Ectodermal cell (in vitro differentiated cells): ENCODE results near the gene FAM9B.
"Not testable (repeated sequence)": the region's sequence is repeated elsewhere in the genome, so short reads cannot be mapped to it uniquely, and the experiment has no call there.

Source experiments
- H3K27ac ChIP-seq: 2 replicates; pipeline ENCODE4 v1.7.0; 2013; ENCODE audit warnings: mild to moderate bottlenecking, low read depth, low read length; ENCODE audit not compliant: insufficient read depth, poor library complexity, severe bottlenecking
- H3K27me3 ChIP-seq: 2 replicates; pipeline ENCODE4 v1.7.0; 2013; ENCODE audit warnings: mild to moderate bottlenecking, low read length; ENCODE audit not compliant: insufficient read depth, control insufficient read depth, poor library complexity, severe bottlenecking
- H3K36me3 ChIP-seq: one replicate; pipeline ENCODE4 v1.7.0; 2013; ENCODE audit warnings: low read length; ENCODE audit not compliant: control insufficient read depth, insufficient read depth
- H3K4me1 ChIP-seq: one replicate; pipeline ENCODE4 v1.7.0; 2013; ENCODE audit warnings: low read length; ENCODE audit not compliant: control insufficient read depth, insufficient read depth
- H3K4me3 ChIP-seq: 2 replicates; pipeline ENCODE4 v1.7.0; 2013; ENCODE audit warnings: low read depth, low read length, control low read depth; ENCODE audit not compliant: insufficient read depth
- H3K9me3 ChIP-seq: 2 replicates; pipeline ENCODE4 v1.7.0; 2013; ENCODE audit warnings: mild to moderate bottlenecking, low read length, moderate library complexity; ENCODE audit not compliant: control insufficient read depth
- WGBS, 2 experiments: methylation state at CpG; one replicate each; pipeline ENCODE4 v1.1.7; 2013; ENCODE audit warnings: missing lambda C conversion rate in 2 of 2; 5-methylcytosine and 5-hydroxymethylcytosine counted together

Gene FAM9B

DNA sequence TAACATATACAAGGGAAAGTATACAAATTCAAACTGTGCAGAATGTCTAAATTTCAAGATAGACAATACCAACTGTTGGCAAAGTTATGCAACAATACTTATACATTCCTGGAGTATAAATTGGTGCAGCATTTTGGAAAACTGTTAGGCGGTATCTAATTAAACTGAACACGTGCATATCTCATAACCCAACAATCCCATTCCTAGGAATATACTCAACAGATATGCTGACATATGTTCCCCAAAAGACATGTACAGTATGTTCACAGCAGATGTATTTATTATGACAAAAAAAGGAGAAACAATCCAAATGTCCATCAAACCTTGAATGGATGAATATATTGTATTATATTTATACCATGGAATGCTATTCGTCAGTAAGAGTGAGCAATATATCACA lies 16.4 kb upstream of the FAM9B start:
- H3K4me1 ChIP-seq: no peaks in the 10 kb centered on the region
- H3K36me3 ChIP-seq: no peaks in the 10 kb centered on the region
- 95% methylated on average over 2 of the region's 3 CpGs; no CpG with 5 or more reads in 1 of the 2 experiments for WGBS, 2 experiments
- H3K27me3 ChIP-seq: no peaks in the 10 kb centered on the region
- no peak overlapping the region for H3K4me3 ChIP-seq
- H3K9me3 ChIP-seq: no peaks in the 10 kb centered on the region
- H3K27ac ChIP-seq: no peak overlapping the region

DNA sequence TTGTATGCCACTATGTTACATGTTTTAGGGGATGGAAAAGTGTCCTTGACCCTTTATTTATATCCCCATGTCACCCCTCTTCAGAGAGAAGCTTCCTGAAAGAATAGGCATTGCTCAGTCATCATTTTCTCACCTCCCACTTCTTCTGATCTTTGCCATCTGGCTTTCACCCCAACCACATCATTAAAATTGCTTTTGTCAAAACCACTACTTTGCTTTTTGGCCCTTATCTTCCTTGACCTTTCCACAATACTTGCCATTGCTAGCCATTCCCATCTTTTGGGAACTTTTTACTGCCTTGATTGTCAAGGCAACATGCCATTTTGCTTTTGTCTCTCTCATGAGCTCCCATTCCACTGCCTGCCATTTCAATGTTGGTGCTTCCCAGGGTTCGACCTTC lies 14.9 kb upstream of the FAM9B start:
- WGBS, 2 experiments: 89 to 91% methylated on average over 1 of the region's 1 CpG

DNA sequence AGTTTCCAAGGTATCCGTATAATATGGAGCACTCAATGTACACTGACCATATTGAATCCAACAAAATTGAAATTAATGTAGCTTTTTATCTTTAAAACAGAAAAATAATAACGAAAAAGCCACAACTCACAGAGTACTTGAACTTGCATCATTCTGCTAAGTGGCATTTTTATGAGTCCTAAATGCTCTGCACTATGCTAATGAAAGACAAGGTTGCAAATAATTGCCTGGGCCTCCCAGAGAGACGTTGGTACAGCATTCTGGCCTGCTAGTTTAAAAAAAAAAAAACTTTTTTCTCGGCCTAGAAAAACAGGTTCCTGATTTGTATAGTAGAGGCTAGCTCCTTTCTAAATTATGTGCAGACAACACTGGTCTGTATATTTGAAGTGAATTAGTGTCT lies 4.3 kb upstream of the FAM9B start:
- Histone ChIP-seq H3K27me3 (no peaks in the 10 kb centered on the region), H3K4me3 (no peak overlapping the region), H3K27ac (no peak overlapping the region), H3K4me1 (no peaks in the 10 kb centered on the region), H3K9me3 (no peaks in the 10 kb centered on the region), H3K36me3 (no peaks in the 10 kb centered on the region)
- 97 to 100% methylated on average over 3 of the region's 4 CpGs for WGBS, 2 experiments

More for the DNA sequence above, 14.9 kb upstream of the FAM9B start:
- Histone ChIP-seq H3K9me3 (no peaks in the 10 kb centered on the region), H3K4me3 (no peak overlapping the region), H3K36me3 (no peaks in the 10 kb centered on the region), H3K27ac (no peak overlapping the region), H3K27me3 (no peaks in the 10 kb centered on the region), H3K4me1 (no peaks in the 10 kb centered on the region)

DNA sequence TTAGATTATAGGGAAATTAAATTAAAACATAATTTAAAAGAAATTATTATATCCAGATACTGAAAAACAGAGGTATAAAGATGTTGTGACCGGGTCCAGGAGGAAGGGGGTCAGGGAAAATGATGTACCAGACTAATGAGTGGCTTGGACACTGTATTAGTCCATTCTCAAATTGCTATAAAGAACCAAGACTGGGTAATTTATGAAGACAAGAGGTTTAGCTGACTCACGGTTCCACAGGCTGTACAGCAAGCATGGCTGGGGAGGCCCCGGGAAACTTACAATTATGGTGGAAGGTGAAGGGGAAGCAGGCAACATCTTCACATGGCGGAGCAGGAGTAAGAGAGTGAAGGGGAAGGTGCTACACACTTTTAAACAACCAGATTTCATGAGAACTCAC lies 3.4 kb upstream of the FAM9B start:
- H3K27me3 ChIP-seq: no peaks in the 10 kb centered on the region
- no peak overlapping the region for H3K4me3 ChIP-seq
- no peaks in the 10 kb centered on the region for H3K36me3 ChIP-seq
- H3K27ac ChIP-seq: no peak overlapping the region
- H3K9me3 ChIP-seq: no peaks in the 10 kb centered on the region
- H3K4me1 ChIP-seq: no peaks in the 10 kb centered on the region
- 96 to 100% methylated on average over 3 of the region's 4 CpGs for WGBS, 2 experiments

DNA sequence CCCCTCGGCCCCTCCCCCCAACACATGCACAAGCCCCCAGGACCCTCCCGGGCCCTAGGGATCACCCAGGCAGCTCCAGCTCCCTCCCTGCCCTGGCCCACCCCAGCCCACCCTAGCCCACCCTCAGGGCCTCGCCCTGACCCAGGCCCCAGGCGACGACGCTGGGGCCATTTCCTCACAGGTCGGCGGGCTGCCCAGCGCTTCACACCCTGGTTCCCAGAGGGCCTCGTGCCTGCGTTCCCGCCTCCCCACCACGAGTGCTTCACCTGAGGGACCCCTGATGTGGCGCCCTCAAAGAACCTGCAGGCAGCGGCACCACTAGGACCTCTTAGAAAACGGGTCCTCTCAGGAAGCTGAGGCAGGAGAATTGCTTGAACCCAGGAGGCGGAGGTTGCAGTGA lies 341 bp downstream of the FAM9B start:
- no peak overlapping the region for H3K27ac ChIP-seq
- no peak overlapping the region for H3K4me3 ChIP-seq
- no peaks in the 10 kb centered on the region for H3K36me3 ChIP-seq
- H3K9me3 ChIP-seq: no peaks in the 10 kb centered on the region
- WGBS, 2 experiments: 94 to 95% methylated on average over 15 to 16 of the region's 17 CpGs
- H3K27me3 ChIP-seq: no peaks in the 10 kb centered on the region
- H3K4me1 ChIP-seq: no peaks in the 10 kb centered on the region

DNA sequence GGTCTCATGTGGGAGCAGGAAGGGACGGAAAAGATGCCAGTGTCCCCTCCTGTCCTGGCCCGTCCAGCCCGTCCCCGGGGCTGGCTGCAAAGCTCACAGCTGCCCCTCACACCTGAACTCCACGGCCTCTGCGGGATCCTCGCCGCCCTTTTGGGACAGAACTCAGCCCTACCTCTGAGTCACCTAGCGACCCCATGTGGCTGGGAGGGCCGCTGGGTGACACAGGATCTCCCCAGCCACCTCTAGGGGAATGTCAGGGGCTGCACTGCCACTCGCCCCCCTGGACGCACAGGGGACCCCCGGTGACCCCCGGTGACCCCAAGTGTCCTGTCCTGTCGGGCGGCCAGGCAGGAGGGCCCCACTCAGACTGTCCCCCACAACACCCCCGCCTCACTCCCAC lies 748 bp downstream of the FAM9B start:
- no peak overlapping the region for H3K27ac ChIP-seq
- H3K9me3 ChIP-seq: no peaks in the 10 kb centered on the region
- WGBS, 2 experiments: 92 to 97% methylated on average over 14 to 16 of the region's 17 CpGs
- H3K4me3 ChIP-seq: no peak overlapping the region
- H3K27me3 ChIP-seq: no peaks in the 10 kb centered on the region
- H3K4me1 ChIP-seq: no peaks in the 10 kb centered on the region
- no peaks in the 10 kb centered on the region for H3K36me3 ChIP-seq

DNA sequence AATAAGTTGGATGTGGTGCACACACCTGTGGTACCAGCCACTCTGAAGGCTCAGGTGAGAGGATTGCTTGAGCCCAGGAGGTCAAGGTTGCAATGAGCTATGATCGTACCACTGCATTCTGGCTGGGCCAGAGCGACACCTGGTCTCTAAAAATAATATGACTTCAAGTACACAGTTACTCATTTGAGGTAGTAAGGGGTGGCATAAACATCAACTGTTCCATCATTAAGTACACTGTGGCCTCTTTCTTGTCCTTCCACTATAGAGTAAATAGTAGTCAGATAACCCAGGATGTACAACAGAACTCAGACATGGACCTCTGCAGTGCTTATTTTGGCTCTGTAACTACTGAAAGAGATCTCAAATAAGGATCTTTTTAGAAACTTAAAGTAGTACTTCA lies 10.6 kb downstream of the FAM9B start:
- no peak overlapping the region for H3K27ac ChIP-seq
- H3K9me3 ChIP-seq: no peaks in the 10 kb centered on the region
- no peaks in the 10 kb centered on the region for H3K4me1 ChIP-seq
- no peak overlapping the region for H3K4me3 ChIP-seq
- 86 to 100% methylated on average over 1 to 2 of the region's 2 CpGs for whole genome bisulfite sequencing, 2 experiments
- no peaks in the 10 kb centered on the region for H3K27me3 ChIP-seq
- no peaks in the 10 kb centered on the region for H3K36me3 ChIP-seq

DNA sequence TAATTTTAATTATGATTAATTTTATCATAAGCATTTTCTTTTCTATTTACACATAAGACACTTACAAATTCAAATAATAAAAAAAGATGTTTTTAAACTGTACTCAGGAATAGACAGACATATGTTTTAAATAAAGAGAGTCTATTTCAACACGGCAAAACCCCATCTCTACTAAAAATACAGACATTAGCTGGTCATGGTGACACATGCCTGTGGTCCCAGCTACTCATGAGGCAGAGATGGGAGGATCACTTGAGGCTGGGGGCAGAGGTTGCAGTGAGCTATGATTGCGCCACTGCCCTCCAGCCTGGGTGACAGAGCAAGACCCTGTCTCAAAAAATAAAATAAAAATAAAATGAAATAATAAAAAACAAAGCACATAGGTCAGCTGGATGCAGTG lies 14.8 kb downstream of the FAM9B start:
- no peaks in the 10 kb centered on the region for H3K27me3 ChIP-seq
- no peaks in the 10 kb centered on the region for H3K4me1 ChIP-seq
- WGBS, 2 experiments: 100% methylated on average over 1 of the region's 2 CpGs
- H3K36me3 ChIP-seq: no peaks in the 10 kb centered on the region
- H3K9me3 ChIP-seq: no peaks in the 10 kb centered on the region
- H3K4me3 ChIP-seq: no peak overlapping the region
- no peak overlapping the region for H3K27ac ChIP-seq

DNA sequence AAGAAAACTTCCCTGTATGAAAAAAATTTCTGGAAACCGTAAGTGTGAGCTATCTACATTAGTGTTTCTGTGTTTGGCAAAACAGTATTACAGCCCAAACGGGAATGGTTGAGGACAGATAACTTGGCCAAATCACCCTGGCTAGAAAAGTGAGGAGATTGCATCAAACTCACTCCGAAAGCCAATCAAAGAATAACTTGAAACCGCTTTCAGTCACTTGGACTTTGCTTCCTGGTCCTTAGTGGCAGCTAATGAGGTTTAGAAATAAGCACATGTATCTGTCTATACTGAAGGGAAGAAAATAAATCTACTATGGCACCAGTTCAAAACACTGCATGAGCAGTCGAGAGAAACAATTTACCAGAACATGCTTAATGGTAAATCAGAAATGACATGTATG lies 15.6 kb downstream of the FAM9B start:
- WGBS, 2 experiments: 95 to 98% methylated on average over 5 of the region's 5 CpGs
- H3K4me3 ChIP-seq, H3K27ac ChIP-seq, H3K4me1 ChIP-seq, H3K9me3 ChIP-seq, H3K36me3 ChIP-seq, H3K27me3 ChIP-seq: not testable (repeated sequence)

DNA sequence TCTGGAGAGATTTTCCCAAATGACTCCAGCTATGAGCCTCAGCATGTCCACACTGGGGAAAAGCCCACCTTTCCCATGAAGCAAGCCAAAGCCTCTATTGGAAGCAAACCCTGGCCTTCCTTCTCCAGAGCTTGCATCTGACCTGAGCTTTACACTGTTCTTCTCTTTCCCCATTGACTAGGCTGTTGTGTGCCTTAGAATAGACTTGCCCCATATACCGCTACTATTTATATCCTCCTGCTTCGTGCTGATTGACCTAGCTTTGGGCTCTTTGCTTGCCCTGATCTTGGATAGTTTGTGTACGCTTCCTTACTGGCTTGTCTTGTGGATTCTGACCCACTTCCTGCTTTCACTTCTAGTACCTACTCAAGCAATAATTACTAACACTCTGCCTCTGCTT lies 30.9 kb downstream of the FAM9B start:
- Histone ChIP-seq H3K27ac (no peak overlapping the region), H3K4me1 (no peaks in the 10 kb centered on the region), H3K9me3 (no peaks in the 10 kb centered on the region), H3K27me3 (no peaks in the 10 kb centered on the region), H3K4me3 (no peak overlapping the region), H3K36me3 (no peaks in the 10 kb centered on the region)
- 93 to 95% methylated on average over 3 of the region's 3 CpGs for WGBS, 2 experiments

DNA sequence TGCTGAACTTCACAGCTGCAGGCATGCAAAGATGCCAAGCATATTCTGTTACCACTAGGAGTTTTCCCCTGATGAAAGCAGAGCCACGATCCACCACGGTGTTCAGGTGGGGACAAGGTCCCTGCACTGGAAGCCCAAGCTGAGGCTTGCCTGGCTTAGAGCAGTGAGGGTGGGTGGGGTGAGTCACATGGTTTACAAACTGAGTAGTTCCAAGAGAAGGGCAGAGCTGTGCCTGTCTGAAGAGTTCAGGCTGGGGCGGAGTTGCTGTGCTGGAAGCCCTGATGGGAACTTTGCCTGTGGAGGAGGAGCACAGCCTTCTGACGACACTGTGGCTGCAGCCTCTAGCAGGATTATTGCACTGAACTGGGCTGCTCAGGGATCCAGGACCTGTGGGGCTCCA lies 45.5 kb downstream of the FAM9B start:
- Histone ChIP-seq H3K4me3 (no peak overlapping the region), H3K27ac (no peak overlapping the region), H3K27me3 (no peaks in the 10 kb centered on the region), H3K9me3 (no peaks in the 10 kb centered on the region), H3K4me1 (no peaks in the 10 kb centered on the region), H3K36me3 (no peaks in the 10 kb centered on the region)
- WGBS, 2 experiments: 87 to 92% methylated on average over 4 of the region's 4 CpGs
